GM21515 (cell line): Measurements from ENCODE around the gene LDB2.

Source experiments
- ATAC-seq: cut with Tn5 transposase; IDR thresholded peaks from one replicate; pipeline ENCODE4 v1.9.1; 2021; ENCODE audit not compliant: unreplicated experiment

The LDB2 gene

DNA sequence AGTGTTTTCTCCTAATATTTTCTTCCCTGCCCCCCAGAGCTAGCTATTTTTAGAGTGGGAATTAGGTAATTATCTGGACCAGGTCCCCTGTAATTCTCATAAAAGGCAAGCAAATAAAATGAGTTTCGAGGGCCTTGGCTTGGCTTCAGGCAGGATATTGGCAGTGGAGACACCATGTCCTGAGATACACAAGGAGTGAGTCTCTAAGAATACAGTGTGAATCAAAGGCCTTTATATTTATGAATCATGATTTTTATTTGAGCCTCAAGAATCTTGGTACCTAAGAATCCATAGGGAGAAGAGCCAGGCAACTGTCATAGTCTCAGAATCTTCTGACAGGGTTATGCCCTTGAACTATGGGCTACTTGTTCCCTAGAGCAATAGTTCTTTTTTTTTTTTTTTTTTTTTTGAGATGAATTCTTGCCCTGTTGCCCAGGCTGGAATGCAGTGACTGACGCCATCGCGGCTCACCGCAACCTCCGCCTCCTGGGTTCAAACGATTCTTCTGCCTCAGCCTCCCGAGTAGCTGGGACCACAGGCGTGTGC lies 205.4 kb downstream of the LDB2 start:
- ATAC-seq = no peak

DNA sequence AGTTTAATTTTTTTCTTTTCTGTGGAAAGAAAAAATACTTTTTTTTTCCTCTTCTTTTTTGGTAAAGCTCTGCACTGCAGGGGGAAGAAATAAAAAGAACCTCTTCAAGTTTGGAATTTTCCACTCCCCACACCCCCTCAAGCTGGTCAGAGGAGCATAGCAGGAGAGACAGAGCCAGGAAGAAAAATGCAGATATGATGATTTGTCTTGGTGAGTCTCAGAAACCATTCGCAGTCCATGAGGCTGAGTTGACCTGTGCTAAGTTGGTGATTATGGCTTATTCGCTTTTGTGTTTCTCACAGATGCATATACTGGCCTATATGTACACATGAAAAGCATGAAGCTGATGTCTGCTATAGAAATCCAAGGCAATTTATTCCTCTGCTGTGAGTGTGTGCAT lies 205.9 kb downstream of the LDB2 start:
- no peak for ATAC-seq

DNA sequence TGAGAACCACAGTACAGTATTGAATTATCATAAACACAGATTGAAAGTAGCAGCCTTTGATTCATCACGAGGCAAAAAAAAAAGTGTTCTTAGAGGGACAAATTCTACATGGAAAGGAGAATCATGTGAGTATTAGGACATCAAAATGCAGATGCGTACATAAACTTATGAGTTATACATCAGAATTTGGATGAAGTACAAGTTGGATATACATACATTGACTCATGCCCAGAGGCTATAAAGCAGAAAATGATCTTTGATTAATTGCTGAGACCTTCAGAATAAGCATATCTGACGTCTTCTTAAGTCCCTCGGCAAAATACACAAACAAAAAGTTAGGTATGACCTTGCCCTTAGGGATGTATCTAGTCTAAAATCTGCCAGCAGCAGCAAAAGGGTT lies 206.4 kb downstream of the LDB2 start:
- ATAC-seq = no peak

DNA sequence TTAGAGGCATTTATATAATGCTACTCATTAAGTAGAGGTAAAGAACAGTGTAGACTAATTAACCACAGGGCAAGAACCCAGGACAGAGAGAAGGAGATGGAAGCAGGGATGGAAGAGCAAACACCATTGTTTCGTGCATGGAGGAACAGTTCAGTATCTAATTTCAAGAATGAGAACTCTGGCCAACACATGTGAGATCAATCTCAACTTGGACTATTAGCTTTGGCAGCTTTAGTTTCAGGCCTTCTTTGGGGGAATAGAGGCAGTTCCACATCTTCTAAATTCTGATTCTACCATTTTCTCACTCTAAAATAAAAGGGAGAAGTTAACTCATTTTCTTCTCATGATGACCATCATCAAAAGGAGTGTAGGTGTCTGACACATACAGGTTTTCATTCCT lies 207.0 kb downstream of the LDB2 start:
- ATAC-seq = no peak

DNA sequence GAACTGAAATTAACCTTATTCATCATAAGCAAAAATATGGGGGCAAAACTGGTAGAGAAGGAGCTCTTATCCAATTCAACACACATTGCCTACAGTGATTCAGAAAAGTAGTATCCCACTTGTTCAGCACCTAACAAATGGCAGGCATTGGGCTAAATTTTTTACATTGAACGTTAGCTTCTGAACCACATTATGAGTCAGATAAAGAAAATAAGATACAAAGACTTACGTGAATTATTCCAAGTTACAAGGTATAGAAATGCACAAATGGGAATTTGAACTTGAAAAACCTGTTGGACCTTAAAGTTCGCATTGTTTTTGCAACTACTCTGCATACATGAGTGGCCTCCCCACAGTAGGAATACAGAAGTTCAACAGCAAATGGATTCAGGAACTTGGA lies 210.6 kb downstream of the LDB2 start:
- ATAC-seq = no peak

DNA sequence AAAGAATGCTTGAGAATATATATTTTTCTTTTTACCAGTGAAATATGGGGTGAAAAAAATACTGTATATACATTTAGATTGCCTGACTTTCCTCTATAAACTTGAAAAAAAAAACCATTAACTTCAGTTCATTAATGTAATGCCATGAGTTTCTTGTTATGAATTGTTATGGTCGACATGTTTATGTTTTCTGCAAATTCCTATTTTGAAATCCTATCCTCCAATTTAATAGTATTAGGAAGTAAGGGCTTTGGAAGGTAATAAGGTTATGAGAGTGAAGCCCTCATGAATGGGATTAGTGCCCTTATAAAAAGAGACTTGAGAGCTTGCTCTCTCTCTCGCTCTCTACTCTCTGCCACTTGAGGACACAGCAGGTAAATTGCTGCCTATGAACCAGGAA lies 211.4 kb downstream of the LDB2 start:
- no peak for ATAC-seq

DNA sequence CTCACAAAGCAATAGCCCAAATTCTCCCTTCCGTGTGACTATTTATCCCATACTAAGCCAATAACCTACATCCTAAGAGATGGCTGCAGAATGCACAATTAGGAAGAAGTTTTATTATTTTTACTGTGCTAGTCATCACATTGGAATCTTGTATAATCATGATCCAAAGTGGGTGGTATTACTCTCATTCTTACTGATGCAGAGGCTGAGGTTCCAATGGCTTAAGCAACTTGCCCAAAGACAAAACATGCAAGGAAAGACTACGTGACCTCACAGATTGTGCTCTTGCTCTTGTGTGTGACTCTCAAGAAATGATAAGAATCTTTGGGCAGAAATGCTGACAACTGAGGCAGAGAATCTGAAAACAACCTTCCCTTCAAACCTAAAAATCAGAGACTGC lies 212.2 kb downstream of the LDB2 start:
- ATAC-seq = no peak

DNA sequence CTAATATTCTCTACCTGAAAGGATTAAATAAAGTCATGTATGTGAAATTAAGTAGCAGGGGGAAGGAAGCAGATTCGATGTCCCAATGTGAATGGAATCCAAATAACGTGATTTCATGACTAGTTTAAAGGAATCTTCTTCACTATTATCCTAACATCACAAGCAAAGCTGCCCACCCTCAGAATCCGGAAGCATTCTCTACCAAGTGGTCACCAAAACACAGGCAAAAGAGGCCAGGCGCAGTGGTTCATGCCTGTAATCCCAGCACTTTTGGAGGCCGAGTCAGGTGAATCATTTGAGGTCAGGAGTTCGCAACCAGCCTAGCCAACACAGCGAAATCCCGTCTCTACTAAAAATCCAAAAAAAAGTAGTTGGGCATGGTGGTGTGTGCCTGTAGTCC lies 212.9 kb downstream of the LDB2 start:
- ATAC-seq = no peak

DNA sequence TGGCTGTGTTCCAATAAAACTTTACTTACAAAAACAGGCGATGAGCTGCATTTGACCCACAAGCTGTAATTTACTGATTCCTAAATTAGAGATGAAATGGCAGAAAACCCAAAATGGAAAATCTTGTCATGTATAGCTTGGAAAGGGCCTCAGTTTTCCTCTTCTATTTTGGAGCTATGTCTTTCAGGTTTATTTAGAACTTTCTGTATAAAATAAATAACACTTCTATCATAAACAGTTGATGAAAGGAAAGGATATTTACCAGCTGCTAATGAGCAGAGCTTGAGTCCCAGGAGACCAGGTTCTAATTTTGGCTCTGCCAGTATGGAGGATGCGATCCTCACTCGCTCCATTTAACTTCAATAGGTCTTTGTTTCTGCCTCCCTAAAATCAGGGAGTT lies 213.5 kb downstream of the LDB2 start:
- no peak for ATAC-seq

DNA sequence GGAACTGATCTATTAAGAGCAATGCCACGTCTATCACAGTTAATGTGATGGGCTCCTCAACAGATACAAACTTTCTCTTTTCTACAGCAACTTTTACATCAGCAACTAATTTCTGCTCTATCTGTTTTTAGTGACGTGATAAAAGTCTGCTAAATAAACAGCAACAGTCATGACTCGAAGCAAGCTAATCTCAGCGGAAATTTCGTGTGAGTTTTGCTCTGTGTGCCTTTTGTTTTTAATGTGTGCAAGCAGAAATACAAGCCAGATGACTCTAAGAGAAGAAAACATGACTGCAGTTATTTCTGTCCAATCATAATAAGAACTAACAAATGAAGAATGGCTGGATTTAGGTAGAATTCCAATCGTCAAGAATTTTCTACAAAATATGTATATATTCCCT lies 214.3 kb downstream of the LDB2 start:
- no peak for ATAC-seq

DNA sequence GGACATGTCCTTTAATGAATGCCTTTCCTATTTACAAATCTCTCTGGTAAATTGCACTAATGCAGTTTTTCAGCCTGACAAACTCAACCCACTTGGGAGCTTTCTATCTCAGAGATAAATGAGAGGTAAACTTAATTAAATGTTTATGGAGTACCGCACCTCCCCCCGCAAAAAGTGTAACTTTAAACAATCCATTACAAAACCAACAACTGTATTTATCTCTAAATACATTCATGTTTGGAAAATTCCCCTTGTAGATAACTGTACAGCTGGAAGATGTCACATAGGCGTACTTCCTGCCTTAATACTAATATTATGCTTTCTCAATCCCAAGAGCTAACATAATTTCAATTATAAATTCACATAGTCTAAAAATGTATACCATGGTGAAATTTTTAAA lies 215.5 kb downstream of the LDB2 start:
- no peak for ATAC-seq

DNA sequence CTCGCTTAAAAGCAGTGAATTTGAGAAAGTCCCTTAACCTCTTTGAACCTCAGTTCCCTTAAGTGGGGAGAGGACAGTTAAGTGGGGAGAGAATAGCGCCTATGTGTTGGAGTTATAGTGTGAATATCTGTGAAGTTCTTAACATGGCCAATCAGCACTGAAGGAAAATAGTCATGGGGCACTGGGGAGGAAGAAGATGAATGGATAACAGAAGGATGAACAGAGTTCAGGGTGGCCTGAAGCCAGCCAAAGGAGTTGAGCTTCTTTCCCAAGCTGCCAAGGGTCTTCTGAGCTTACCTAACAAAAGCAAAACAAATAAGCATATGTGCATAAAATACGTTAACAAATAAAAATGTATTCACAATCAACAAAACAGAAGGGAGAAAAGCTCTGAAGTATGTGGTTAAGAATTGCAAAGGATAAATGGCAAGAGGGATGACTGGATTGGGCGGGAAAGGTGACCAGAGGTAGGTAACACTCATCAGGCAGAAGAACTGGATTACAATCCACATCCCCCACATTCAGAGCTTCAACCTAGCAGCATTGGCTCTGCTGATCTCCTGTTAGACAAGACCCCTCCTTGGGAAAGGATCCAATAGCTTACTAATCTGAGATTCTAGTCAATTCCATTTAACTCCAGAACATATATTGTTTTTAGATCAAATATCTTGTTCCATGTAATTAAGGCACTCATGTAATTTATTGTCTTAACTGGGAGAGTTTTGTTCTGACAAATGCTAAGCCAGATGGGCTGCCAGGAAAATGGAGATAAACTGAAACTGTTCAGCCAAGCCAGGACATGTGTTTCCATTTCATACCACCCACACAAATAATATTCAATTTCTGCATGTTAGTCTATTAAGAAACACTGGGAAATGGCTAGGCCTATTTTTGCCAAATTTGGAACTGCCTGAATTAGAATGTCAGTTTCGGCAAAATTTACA lies 221.2 kb downstream of the LDB2 start:
- ATAC-seq = no peak

DNA sequence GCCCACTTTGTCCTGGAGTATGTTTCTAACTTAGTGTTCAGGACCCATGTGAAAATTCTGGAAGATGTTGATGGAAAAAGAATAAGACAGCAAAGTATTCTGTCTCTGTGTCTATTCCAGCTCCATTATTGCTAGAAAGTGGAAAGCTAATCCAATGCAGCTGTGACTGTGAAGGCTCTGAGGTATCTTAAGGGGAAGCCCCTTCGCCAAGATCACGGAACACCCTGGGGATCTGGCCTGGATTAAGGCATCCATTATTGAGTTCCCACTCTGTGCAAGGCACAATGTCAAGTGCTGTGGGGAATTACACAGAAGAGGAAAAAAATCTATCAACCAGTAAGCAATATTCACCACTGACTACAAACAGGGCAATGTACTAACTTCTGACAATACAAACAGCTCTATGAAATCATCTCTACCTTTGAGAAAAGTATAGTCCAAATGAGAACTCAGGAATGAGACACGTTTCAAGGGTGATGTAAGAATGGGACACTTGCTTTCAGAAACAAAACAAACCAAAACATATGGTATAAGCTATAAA lies 222.1 kb downstream of the LDB2 start:
- ATAC-seq = no peak

DNA sequence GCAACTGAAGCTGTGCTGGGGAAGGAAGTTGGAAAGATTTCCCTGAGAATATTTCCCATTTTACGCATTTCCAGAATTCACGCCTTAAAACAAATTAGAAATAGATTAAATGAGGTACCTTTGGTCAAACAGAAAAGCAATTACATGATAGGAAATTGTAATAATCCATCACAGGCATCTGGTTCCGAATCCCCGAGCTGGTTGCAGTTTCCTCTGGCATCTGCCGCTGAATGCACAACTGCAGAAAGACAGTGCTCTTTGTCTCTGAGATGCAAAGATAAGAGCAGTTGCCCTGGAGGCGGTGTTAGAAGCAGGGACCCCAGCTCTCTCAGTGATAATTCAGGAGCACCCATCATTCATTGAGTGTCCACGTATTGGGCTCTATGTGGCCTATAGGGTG lies 224.4 kb downstream of the LDB2 start:
- no peak for ATAC-seq

DNA sequence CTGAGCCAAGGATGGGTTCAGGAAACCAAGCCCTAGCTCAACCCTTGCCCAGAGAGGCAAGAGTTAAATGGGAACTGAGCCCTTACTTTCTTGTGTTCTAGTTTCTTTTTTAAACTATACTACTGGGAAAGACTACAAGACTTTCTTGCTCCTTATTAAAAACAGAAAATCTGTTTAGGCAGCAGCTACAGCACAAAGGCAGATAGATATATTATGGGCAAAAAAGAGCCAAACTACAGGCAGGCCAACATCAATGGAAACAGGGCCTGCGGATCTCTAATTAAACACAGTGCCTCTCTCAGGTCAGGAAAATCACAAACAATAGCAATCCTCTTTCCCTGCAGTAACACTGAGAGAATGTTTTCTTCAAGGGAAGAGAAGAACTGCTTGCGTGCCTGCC lies 226.0 kb downstream of the LDB2 start:
- ATAC-seq = no peak

DNA sequence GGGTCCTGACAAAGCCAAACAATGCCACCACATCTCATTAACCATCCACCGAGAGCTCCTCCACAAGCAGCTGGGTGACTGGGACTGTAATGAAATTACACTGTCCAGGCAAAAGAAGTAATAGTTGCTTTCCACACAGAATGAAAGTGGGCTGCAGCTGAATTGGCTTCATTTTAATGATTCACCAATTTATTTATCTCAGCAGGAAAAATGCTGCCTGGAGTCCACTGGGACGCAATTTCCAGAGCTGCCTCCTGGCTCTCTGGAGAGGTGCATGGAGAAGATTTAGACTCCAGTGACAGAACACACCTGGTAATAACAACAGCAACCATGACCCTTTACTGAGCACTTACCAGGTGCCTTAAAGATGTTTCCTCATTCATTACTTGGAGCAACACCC lies 226.7 kb downstream of the LDB2 start:
- no peak for ATAC-seq

DNA sequence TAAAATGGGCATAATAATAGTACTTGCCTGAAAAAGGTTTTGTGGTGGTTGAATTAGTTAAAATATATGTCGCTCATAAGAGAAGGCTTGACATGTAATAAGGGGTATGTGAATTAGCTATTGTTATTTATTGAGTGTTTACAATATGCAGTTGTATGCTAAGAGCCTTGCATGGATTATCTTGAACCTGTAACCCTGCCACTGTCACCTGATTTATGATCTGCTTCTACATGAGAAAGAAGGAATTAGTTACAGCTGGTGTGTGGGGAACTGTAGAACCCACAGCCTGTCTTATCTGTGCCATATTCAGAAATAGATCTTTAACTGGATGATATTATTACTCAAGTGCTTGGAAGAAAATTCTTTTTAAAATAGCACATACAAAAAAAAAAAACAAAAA lies 227.7 kb downstream of the LDB2 start:
- ATAC-seq = no peak

DNA sequence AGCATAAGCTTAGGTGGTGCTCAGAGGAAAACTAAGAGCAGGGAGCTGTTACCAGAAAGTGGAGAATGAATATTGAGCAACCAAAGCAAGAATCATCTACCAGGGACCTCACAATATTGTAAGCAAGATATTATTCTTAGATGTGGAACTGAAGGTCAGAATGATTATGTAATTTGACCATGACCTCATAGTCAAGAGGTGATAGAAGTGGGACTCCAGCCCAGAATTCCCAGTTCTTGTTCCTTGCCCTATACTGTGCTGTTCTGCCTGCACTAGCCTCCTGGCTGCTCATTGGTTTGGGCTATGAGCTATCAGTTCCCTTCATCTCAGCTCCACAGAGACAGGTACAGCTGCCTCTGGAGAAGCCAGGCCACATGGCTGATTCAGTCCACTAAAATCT lies 229.4 kb downstream of the LDB2 start:
- ATAC-seq = no peak

DNA sequence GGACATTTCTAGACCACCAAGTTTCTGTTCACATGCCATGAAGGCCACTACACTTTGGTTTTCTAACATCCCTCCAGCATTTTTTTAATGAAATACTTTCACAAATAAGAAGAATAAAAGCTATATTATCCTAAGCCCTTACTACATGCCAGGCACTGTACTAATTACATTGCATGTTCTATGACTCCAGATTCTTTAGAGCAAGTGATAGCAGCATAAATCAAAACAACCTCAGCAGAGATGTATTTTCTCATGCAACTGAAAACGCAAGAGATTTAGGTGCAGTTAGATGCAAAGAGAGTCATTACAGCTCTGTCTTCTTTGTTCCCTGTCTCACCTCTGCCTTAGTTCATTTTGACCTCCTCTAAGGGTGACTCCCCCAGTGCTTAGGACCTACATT lies 230.0 kb downstream of the LDB2 start:
- ATAC-seq = no peak

DNA sequence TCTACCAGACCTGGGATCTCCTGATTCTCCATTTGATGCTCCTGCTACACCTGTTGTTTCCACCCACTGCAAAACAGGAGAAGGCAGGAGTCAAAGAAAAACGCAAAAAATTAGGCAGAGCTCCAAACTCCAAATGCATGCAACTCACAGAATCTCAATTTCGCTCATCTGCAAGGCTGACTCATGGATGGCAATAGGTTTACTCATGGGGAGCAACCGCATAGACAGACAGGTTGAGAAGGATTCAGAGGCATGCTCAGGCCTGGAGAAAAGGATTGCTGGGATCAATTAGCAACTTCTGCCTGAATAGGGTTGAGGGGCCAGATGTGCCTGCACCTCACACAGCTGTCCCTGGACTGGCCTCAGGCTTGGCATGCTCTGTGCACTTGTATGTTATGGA lies 231.0 kb downstream of the LDB2 start:
- no peak for ATAC-seq

DNA sequence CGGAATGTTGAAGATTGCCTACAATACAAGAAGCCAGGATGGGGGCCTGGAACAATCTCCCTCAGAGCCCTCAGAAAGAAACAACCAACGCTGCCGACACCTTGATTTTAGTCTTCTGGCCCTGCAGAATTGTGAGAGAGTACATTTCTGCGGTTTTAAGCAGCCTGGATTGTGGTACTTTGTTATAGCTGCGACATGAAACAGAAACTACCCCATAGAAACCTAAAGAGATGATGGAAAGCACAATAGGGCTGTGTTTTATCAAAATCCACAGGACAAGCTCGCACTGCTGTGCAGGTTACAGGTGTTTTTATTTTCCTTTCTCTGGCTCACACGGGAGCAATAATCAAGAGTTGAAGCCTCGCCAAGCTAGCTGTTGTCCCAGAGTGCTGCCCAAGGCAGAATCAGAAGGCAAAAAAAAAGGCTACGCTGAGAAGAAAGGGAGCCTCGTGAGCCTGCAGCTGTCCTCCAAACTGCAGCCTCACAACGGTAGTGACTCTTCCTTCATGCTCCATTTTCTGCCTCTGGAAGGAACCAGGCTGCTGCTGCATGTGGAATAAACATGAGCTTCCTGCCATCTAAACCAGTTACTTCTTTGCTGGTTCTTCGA lies 232.4 kb downstream of the LDB2 start:
- ATAC-seq = no peak

DNA sequence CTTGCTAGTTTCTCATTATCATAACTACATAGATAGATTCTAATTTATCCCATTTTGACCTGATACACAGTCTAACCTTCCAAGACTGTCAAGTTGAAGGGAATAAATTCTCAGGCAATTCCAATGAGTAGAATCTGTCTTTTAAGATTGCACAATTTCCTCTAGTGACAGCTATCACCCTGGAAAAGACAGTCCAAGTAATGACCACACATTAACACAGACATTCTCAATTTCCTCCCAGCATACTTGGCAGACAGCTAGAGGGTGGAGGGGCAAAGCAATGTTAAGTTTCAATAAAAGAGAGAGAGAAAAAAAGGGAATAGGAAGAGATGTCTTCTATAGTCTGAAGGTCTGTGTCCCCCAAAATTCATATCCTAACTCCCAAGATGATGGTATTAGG lies 234.7 kb downstream of the LDB2 start:
- ATAC-seq = no peak
